H9 (cell line): ENCODE results near the gene THSD7A. TPM values are rescaled to one million over a fixed set of nuclear protein-coding genes. Genes with fewer than 3 reads are reported as not detected.

Experiments used
- DNase-seq: peaks from one replicate; pipeline ENCODE4 v3.0.0-alpha.2; 2017
- H2AFZ ChIP-seq: one replicate; pipeline ENCODE4 v1.6.1; 2013; ENCODE audit warnings: mild to moderate bottlenecking, low read length, control low read depth, moderate library complexity
- H2AK5ac ChIP-seq: 2 replicates; pipeline ENCODE4 v1.6.1; 2013; ENCODE audit warnings: low read length, control low read depth, mixed read lengths; ENCODE audit not compliant: insufficient read length
- H2BK120ac ChIP-seq: one replicate; pipeline ENCODE4 v1.6.1; 2013; ENCODE audit warnings: low read depth, mild to moderate bottlenecking, low read length, control low read depth, inconsistent platforms; ENCODE audit not compliant: poor library complexity, severe bottlenecking
- H2BK12ac ChIP-seq: 2 replicates; pipeline ENCODE4 v1.6.1; 2013; ENCODE audit warnings: low read length, control low read depth, mixed read lengths, low read depth; ENCODE audit not compliant: insufficient read length
- H2BK15ac ChIP-seq: 2 replicates; pipeline ENCODE4 v1.6.1; 2013; ENCODE audit warnings: low read depth, low read length, control low read depth
- H2BK20ac ChIP-seq: one replicate; pipeline ENCODE4 v1.6.1; 2013; ENCODE audit warnings: low read depth, mild to moderate bottlenecking, low read length, control low read depth, inconsistent platforms; ENCODE audit not compliant: poor library complexity, severe bottlenecking
- H2BK5ac ChIP-seq: 2 replicates; pipeline ENCODE4 v1.6.1; 2013; ENCODE audit warnings: low read length, control low read depth, mixed read lengths; ENCODE audit not compliant: insufficient read length
- H3K14ac ChIP-seq: 2 replicates; pipeline ENCODE4 v1.6.1; 2013; ENCODE audit warnings: low read length, control low read depth; ENCODE audit not compliant: insufficient read depth
- H3K18ac ChIP-seq: 2 replicates; pipeline ENCODE4 v1.6.1; 2013; ENCODE audit warnings: low read depth, mild to moderate bottlenecking, mixed read lengths, low read length, control low read depth; ENCODE audit not compliant: insufficient read length
- H3K23ac ChIP-seq: 2 replicates; pipeline ENCODE4 v1.6.1; 2013; ENCODE audit warnings: low read length, control low read depth, mixed read lengths, low read depth; ENCODE audit not compliant: insufficient read length
- H3K23me2 ChIP-seq: 2 replicates; pipeline ENCODE4 v1.6.1; 2013; ENCODE audit warnings: low read depth, mild to moderate bottlenecking, mixed read lengths, low read length, control low read depth; ENCODE audit not compliant: insufficient read length, poor library complexity, severe bottlenecking
- H3K27ac ChIP-seq: 2 replicates; pipeline ENCODE4 v1.5.1; 2013; ENCODE audit warnings: low read length, control low read depth, mixed read lengths, low read depth; ENCODE audit not compliant: insufficient read length
- H3K27me3 ChIP-seq: 2 replicates; pipeline ENCODE4 v1.6.1; 2013; ENCODE audit warnings: low read length, control low read depth, inconsistent platforms; ENCODE audit not compliant: insufficient read depth
- H3K4ac ChIP-seq: 2 replicates; pipeline ENCODE4 v1.6.1; 2013; ENCODE audit warnings: low read depth, mild to moderate bottlenecking, control low read depth, inconsistent platforms, low read length, moderate library complexity
- H3K4me1 ChIP-seq: 2 replicates; pipeline ENCODE4 v1.6.1; 2013; ENCODE audit warnings: low read length, control low read depth, inconsistent platforms; ENCODE audit not compliant: insufficient read depth
- H3K4me2 ChIP-seq: 2 replicates; pipeline ENCODE4 v1.6.1; 2013; ENCODE audit warnings: low read length, control low read depth, mixed read lengths; ENCODE audit not compliant: insufficient read length, insufficient read depth
- H3K56ac ChIP-seq: 2 replicates; pipeline ENCODE4 v1.6.1; 2013; ENCODE audit warnings: low read depth, mild to moderate bottlenecking, mixed read lengths, low read length, control low read depth; ENCODE audit not compliant: insufficient read length
- H3K79me1 ChIP-seq: 2 replicates; pipeline ENCODE4 v1.6.1; 2013; ENCODE audit warnings: low read depth, mild to moderate bottlenecking, moderate library complexity, low read length, control low read depth, inconsistent platforms; ENCODE audit not compliant: insufficient read depth, poor library complexity, severe bottlenecking
- H3K79me2 ChIP-seq: 2 replicates; pipeline ENCODE4 v1.6.1; 2013; ENCODE audit warnings: low read length, control low read depth, inconsistent platforms; ENCODE audit not compliant: insufficient read depth
- H3K9ac ChIP-seq: 2 replicates; pipeline ENCODE4 v1.6.1; 2013; ENCODE audit warnings: low read length, control low read depth, mixed read lengths; ENCODE audit not compliant: insufficient read length; ENCODE audit errors: extremely low read depth
- H3K9me3 ChIP-seq: one replicate; pipeline ENCODE4 v1.6.1; 2013; ENCODE audit warnings: low read depth, low read length, inconsistent platforms; ENCODE audit not compliant: control insufficient read depth
- H3T11ph ChIP-seq: one replicate; pipeline ENCODE4 v1.6.1; 2013; ENCODE audit warnings: mild to moderate bottlenecking, low read length, control low read depth, inconsistent platforms
- H4K20me1 ChIP-seq: one replicate; pipeline ENCODE4 v1.6.1; 2013; ENCODE audit not compliant: control insufficient read depth, insufficient read length, insufficient read depth
- H4K5ac ChIP-seq: 2 replicates; pipeline ENCODE4 v1.6.1; 2013; ENCODE audit warnings: low read depth, mild to moderate bottlenecking, mixed read lengths, low read length, control low read depth; ENCODE audit not compliant: insufficient read length
- H4K8ac ChIP-seq: replicated peaks from 2 replicates; pipeline ENCODE4 v1.6.1; 2013; ENCODE audit warnings: low read length, control low read depth, mixed read lengths, low read depth; ENCODE audit not compliant: insufficient read length
- H4K91ac ChIP-seq: 2 replicates; pipeline ENCODE4 v1.6.1; 2013; ENCODE audit warnings: low read depth, mild to moderate bottlenecking, moderate library complexity, mixed read lengths, low read length, control low read depth; ENCODE audit not compliant: insufficient read length
- H3K27ac Mint-ChIP-seq, 3 experiments: 2 replicates in 2 of 3; 3 replicates in 1 of 3; pipeline ENCODE4 v1.8.0; 2020 to 2021; ENCODE audit warnings: mixed read lengths in 3 of 3, mild to moderate bottlenecking in 1 of 3, moderate library complexity in 1 of 3
- H3K27me3 Mint-ChIP-seq: 2 replicates; pipeline ENCODE4 v1.8.0; 2021; ENCODE audit warnings: low read depth, mild to moderate bottlenecking, moderate library complexity, mixed read lengths
- H3K36me3 Mint-ChIP-seq, 3 experiments: 2 replicates in 2 of 3; 3 replicates in 1 of 3; pipeline ENCODE4 v1.8.0; 2020 to 2021; ENCODE audit warnings: low read depth in 3 of 3, mixed read lengths in 3 of 3; ENCODE audit not compliant: insufficient read depth in 1 of 3
- H3K4me1 Mint-ChIP-seq, 2 experiments: 2 replicates each; pipeline ENCODE4 v1.8.0; 2020; ENCODE audit warnings: mixed read lengths in 2 of 2
- H3K4me3 Mint-ChIP-seq, 2 experiments: 2 replicates in 1 of 2; 3 replicates in 1 of 2; pipeline ENCODE4 v1.8.0; 2020 to 2021; ENCODE audit warnings: mild to moderate bottlenecking in 2 of 2, mixed read lengths in 2 of 2, moderate library complexity in 1 of 2
- H3K9me3 Mint-ChIP-seq, 2 experiments: 2 replicates in 1 of 2; 3 replicates in 1 of 2; pipeline ENCODE4 v1.8.0; 2020; ENCODE audit warnings: mild to moderate bottlenecking in 2 of 2, mixed read lengths in 2 of 2, moderate library complexity in 1 of 2
- CTCF ChIP-seq: fragments of 200-600 bp; sonication (generic); conservative IDR thresholded peaks from 3 replicates; pipeline ENCODE4 v1.8.0; 2021; ENCODE audit warnings: antibody characterized with exemption, mild to moderate bottlenecking
- WGBS: extraction: QIAGEN DNeasy Blood & Tissue Kit; methylation state at CpG from one replicate; pipeline ENCODE4 v1.1.7; 2013; ENCODE audit warnings: missing lambda C conversion rate, low lambda C conversion rate, mixed read lengths; ENCODE audit not compliant: insufficient read length; ENCODE audit errors: extremely low coverage; 5-methylcytosine and 5-hydroxymethylcytosine counted together
- total RNA-seq: library from RNA; stranded (reverse); gene quantifications from 2 replicates; pipeline ENCODE4 v1.2.1, GENCODE V29; 2021

Gene THSD7A
- total RNA-seq, 1 experiment from 2014 or later: 0.42 TPM

- Histone ChIP-seq H3K4me2 (no peak overlapping the region), H3K23me2 (no peaks in the 10 kb centered on the region), H3K9ac (no peak overlapping the region), H3K18ac (no peak overlapping the region), H3K4ac (no peak overlapping the region), H4K91ac (no peak overlapping the region), H3K4me1 (no peaks in the 10 kb centered on the region), H2BK120ac (no peak overlapping the region), H3T11ph (no peak overlapping the region), H3K27ac (no peak overlapping the region), H2BK15ac (no peak overlapping the region), H2BK20ac (no peak overlapping the region), H4K5ac (no peak overlapping the region), H3K79me2 (no peaks in the 10 kb centered on the region), H3K56ac (no peak overlapping the region), H2AK5ac (no peak overlapping the region), H3K14ac (no peak overlapping the region), H3K9me3 (no peaks in the 10 kb centered on the region), H2AFZ (no peak overlapping the region), H4K8ac (no peak overlapping the region), H3K27me3 (no peaks in the 10 kb centered on the region), H3K23ac (no peak overlapping the region), H2BK5ac (no peak overlapping the region), H4K20me1 (no peaks in the 10 kb centered on the region), H2BK12ac (no peak overlapping the region), H3K79me1 (no peaks in the 10 kb centered on the region)
- H3K4me1 Mint-ChIP-seq: peaks cover 5 to 12% of the 10 kb centered on the region in 2 experiments; a peak in 3 of 4 replicates
- no peaks in the 10 kb centered on the region for H3K27me3 Mint-ChIP-seq
- DNase-seq: no peak
- no peak overlapping the region for H3K27ac Mint-ChIP-seq
- TF ChIP-seq CTCF: no peak
- no peaks in the 10 kb centered on the region for H3K9me3 Mint-ChIP-seq
- WGBS: no CpG with 5 or more reads among the region's 2 CpGs
- no peaks in the 10 kb centered on the region for H3K36me3 Mint-ChIP-seq
- H3K4me3 Mint-ChIP-seq: no peak overlapping the region
These were observed 125.1 kb downstream of the THSD7A start for GRCh38 chr7:11706666-11707605.
